Hippocampal formation (tissue), 2 donors: Measurements from ENCODE around the gene SHISA7.
A peak's percentile ranks its signal among the peaks of the same experiment; 100 is the strongest.
"Not testable (repeated sequence)": the region's sequence is repeated elsewhere in the genome, so short reads cannot be mapped to it uniquely, and the experiment has no call there.

ENCODE experiments used
- DNase-seq, 2 donors: peaks; one replicate each; lab custom pipeline; 2025; lab: John Stamatoyannopoulos, UW

SHISA7 gene

DNA sequence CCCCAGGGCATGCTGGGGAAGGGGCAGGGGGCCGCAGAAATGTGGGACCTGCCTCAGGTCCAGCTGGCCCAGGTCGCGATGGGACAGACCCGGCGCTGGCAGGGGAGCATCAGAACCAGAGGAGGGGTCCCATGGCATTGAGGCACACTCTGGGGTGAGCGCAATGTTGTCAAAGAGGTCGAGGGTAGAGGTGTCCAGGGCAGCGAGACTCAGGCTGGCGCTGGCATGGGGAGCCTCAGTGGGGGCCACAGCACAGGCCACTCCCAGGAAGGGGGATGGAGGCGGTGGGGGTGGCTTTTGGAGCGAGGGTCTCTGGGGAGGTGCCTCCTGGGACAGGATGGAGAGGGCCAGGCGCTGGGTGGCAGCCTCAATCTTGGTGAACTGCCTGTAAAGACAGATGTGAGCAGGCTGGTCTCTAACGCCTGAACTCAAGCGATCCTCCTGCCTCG, 20.5 kb upstream of the SHISA7 start:
- no peak for DNase-seq

GRCh38 chr19:55462722-55463121, 19.6 kb upstream of the SHISA7 start:
- DNase-seq = no peak

DNA sequence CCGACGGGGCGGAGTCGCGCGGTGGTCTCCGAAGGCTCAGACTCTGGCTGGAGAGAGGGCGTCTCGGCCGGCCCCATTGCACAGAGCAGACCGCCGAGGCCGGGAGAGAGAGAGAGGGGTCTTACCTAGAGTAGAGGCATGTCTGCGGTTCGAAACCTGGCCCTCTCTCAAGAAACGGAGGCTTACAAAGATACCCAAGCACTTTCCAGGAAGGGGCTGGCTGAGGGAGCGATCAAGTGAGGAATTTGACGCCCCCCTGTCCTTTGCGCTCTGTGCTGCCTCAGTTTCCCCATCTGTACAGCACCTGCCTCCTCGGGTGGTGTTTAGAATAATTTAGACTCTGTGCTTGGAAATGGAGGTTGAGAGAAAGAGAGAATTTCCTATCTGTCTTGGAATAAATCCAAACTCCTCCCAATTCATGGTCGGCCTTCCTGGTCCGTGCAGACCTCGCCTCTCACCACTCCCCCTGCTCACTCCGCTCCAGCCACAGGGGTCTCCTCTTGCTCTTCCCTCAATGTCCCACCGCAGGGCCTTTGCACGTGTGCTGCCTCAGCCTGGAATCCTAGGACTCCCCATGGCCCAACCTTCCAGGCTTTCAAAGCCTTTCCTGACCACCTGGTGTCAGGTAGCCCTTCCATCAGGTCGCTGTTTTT, 19.0 kb upstream of the SHISA7 start:
- no peak for DNase-seq

DNA sequence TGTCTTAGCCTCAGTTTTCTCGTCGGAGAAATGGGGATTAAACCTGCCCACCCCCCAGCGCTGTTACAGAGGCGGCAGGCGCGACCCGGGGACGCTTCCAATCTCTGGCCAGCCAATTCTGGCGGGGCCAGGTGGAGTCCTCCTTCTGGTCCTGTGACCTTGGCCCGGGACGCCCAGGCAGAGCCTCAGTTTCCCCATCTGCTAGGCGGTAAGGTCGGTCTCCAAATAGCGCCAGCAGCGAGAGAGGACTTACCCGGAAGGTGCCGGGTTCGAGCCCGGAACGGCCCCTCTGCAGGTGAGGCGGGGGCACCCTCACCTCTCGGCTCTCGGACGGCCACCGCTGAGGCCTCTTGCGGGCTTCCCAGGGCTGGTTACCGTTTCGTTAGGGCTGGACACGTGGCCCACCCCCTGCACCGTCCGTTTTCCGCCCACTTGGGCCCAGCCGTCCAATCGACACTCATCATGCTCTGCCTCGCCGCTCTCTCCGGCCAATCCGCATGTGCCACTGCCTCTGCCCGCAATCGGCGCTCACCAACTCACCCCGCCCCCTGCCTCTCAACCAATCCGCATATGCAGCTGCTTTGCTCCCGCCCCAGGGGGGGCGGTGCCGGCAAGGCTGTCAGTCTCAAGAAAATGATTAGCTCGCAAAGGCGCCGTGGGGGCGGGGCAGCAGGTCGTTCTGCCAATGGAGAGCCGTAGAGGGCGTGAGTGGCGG, 18.3 kb upstream of the SHISA7 start, which contains the start of gene ISOC2:
Gene ISOC2 (minus strand): TSS at position 384 of the 715 bp plus-strand sequence. CDS start 5,156 bp downstream, outside the sequence.
- peak; percentile 98 to 100 for DNase-seq

DNA sequence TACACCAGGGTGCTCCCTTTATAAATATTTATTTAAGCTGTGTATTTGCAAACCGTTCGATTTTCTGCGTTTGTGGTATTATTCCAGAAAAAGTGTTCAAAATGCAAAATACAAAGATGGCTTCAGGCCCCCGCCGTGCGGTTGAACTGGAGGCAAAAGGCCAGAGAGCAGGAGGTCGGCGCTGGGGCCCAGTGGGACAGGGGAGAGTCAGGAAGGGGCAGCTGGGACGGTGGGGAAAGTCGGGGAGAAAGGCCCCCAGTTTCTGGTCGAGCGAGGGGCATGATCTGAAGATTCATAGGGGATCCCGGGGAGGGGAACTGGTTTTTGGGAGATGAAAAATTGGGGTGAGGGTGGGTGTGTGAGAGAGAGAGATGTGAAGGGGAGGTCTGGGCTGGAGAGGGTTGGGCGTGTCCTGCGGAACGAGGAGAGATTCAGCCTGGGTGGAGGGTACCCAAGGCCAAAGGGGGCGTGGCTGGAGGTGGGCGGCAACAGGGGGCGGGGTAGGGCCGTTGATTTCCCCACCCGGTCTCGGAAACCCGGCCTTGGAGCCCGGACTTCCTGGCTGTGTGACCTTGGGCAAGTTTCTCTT, 17.7 kb upstream of the SHISA7 start:
- peak in 1 of 2 donors; percentile 43 for DNase-seq

DNA sequence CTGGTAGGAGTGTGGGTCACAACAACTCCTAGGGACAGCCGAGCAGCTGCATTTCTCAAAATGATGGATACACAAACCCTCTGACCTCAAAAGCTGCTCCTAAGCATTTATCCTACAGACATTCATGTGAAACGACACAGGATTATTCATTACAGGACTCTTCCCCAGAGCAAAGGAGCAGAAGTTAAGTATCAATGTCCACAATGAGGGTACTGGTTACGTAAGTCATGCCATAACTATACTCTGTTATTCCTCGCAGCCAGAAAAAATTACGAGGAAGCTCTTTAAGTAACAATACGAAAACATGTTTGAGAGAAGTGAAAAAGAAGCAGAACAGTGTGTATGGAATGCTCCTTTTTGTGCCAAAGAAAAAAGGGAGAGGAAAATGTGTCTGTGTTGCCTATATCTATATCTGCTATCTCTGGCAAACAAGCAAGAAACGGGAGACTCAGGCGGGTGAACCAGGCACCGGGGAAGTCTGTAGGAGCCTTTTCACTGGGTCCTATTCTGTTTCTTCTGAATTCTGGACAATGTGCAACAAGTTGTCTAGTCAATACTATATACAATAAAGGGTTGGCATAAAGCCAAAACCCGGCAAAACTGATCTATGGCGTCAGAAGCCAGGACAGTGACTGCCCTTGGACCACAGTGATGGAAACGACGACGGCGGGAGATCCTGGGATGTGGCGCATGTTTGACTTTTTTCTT, 17.0 kb upstream of the SHISA7 start:
- DNase-seq = peak in 1 of 2 donors; percentile 9

DNA sequence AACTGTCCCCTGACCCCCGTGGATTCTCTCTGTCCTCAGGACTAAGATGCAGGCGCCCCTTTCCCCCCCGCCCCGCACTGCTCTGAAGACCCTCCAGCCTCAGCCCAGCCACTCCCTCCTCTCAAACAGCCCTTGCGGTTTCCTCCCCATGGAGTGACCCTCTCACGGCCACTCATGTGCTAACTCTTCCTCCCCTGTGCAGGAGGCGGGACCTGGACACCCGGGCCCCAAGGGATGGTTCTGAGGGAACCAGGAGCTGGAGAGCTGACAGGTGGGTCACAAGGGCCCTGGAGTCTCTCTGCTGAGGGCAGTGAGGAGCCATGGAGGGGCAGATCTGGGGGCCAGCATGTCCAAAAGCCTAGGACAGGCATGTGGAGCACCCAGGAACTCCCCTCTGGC, 16.4 kb upstream of the SHISA7 start:
- DNase-seq = no peak

- no peak for DNase-seq
Measured at GRCh38 chr19:55457683-55458457, 14.8 kb upstream of the SHISA7 start.

- no peak for DNase-seq
Measured at GRCh38 chr19:55456347-55456746, 13.2 kb upstream of the SHISA7 start.

DNA sequence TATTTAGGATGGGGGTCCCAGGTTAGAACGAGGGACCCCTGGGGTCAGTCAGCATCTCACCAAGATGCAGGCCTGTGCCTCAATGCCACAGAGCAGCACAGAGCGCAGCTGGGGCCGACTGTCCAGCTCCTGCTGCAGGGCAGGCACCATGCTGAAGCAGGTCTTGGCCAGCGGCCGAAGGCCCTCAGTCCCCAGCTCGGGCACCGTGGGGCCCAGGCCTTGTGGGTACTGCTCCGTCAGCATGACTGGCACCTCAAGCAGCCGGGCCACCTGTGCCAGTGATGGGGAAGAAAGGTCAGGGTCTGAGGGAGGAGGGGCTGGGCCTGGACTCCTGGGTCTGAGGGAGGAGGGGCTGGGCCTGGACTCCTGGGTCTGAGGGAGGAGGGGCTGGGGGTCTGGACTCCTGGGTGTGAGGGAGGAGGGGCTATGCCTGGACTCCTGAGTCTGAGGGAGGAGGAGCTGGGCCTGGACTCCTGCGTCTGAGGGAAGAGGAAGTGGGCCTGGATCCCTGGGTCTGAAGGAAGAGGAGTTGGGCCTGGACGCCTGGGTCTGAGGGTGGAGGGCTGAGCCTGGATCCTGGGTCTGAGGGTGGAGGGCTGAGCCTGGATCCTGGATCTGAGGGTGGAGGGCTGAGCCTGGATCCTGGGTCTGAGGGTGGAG, 12.6 kb upstream of the SHISA7 start:
- no peak for DNase-seq

- DNase-seq = peak; percentile 11 to 64
Measured at GRCh38 chr19:55454787-55455243, 11.7 kb upstream of the SHISA7 start.

GRCh38 chr19:55453511-55454260, 10.6 kb upstream of the SHISA7 start:
- no peak for DNase-seq

GRCh38 chr19:55452749-55453346, 9.7 kb upstream of the SHISA7 start:
- peak; percentile 93 for DNase-seq

- peak in 1 of 2 donors; percentile 26 for DNase-seq
Measured at GRCh38 chr19:55451965-55452748, 9.1 kb upstream of the SHISA7 start.

DNA sequence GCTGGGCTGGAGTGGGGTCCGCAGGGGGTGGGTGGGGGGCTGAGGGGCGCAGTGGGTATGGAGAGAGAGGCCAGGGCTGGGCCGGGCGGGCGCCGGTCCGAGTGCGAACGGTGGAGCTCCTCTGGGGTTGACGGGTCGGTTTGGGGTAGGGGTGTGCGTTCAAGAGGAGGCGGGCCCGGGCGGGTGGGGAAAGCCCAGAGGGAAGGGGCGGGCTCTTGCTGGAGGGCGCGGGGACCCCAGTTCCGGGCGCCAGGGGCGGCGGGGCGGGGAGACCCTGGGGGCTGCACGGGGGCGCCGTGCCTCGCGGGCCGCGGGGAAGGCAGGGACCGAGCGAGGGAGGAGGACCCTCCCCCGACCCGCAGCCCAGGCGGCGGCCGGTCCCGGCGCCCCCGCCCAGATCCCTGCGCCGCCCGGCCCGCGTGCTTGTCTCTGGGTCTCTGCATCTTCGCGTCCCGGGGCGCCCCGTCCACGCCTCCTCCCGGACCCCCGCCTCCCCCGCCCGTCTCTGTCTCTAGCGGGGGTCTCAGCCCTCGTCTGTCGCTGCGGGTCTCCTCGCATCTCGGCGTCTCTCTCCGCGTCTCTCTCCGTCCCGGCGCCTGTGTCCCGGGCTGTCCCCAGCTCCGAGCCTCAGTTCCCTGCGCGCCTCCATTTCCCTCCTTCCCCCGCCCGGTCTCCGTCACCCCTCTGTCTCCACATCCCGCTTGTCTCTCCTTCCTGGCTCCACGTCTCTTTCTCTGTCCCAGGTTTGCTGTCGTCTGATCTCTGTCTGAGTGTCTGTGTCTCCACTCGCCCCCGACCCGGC, 8.3 kb upstream of the SHISA7 start:
- no peak for DNase-seq

DNA sequence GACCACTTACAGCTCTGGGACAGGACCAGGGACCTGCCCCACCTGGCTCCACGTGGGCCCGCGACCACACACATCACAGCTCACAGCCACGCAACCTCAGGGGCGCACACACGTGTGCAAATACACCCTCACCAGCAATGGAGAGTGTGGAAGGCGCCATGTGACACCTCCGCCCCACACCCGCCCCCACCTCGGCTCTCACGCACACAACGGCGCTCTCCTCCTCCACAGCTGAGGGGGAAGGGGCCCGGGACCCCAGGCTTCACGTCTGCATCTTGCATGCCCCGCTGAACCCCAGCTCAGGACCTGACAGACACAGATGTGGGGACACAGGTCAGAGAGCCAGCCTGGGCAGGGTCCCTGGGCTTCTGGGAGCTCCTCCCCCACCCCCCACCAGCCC, 6.4 kb upstream of the SHISA7 start:
- DNase-seq = no peak

DNA sequence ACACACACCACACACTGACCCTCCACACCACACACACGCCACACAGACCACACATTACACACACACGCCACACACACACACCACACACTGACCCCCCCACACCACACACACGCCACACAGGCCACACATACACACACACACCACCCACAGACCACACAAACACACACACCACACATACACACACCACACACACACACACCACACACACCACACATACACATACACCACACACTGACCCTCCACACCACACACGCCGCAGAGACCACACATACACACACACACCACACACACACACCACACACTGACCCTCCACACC, 5.0 kb upstream of the SHISA7 start:
- DNase-seq = not testable (repeated sequence)
